Calu3 (cell line): Measurements from ENCODE around the gene TMEM151B. TPM values are rescaled to one million over a fixed set of nuclear protein-coding genes. Genes with fewer than 3 reads are reported as not detected.

Experiments
- BruUV-seq: library from RNA; stranded (reverse); fragments of 400-500 nt; replicated peaks from 2 replicates; lab custom pipeline; 2021; lab: Mats Ljungman, UMichigan
- CTCF ChIA-PET: fragments of 300-600 bp; sonication (Branson Sonifier 250); formaldehyde crosslinking; loops from one replicate; lab custom pipeline; 2022; ENCODE audit warnings: antibody characterized with exemption; lab: Charles Lee
- DNase-seq: peaks from one replicate; pipeline ENCODE4 v3.0.0; 2022
- H3K27ac Mint-ChIP-seq: one replicate; pipeline ENCODE4 v1.8.0; 2022; ENCODE audit warnings: mixed read lengths; ENCODE audit not compliant: unreplicated experiment
- H3K27me3 Mint-ChIP-seq: one replicate; pipeline ENCODE4 v1.8.0; 2022; ENCODE audit warnings: mixed read lengths; ENCODE audit not compliant: unreplicated experiment
- H3K36me3 Mint-ChIP-seq: one replicate; pipeline ENCODE4 v1.8.0; 2022; ENCODE audit warnings: mild to moderate bottlenecking, moderate library complexity, mixed read lengths; ENCODE audit not compliant: insufficient read depth, unreplicated experiment
- H3K4me1 Mint-ChIP-seq: one replicate; pipeline ENCODE4 v1.8.0; 2022; ENCODE audit warnings: mild to moderate bottlenecking, low read depth, mixed read lengths; ENCODE audit not compliant: unreplicated experiment
- H3K4me3 Mint-ChIP-seq: one replicate; pipeline ENCODE4 v1.8.0; 2022; ENCODE audit warnings: mild to moderate bottlenecking, low read depth, moderate library complexity, mixed read lengths; ENCODE audit not compliant: unreplicated experiment
- H3K9me3 Mint-ChIP-seq: one replicate; pipeline ENCODE4 v1.8.0; 2022; ENCODE audit warnings: low read depth, mixed read lengths; ENCODE audit not compliant: unreplicated experiment
- CTCF ChIP-seq: fragments of 200-600 bp; IDR thresholded peaks from one replicate; pipeline ENCODE4 v1.8.0; 2022; ENCODE audit warnings: antibody characterized with exemption; ENCODE audit not compliant: unreplicated experiment
- intact Hi-C: fragments of 100-400 bp; cut with micrococcal nuclease; formaldehyde crosslinking; loops from one replicate; pipeline ENCODE4 v1.10.0; 2022; ENCODE audit not compliant: unreplicated experiment
- total RNA-seq: library from RNA; stranded (reverse); gene quantifications from 2 replicates; pipeline ENCODE4 v1.2.3, GENCODE V29; 2022

TMEM151B gene
- total RNA-seq, 1 experiment from 2014 or later, result not detected

- intact Hi-C loops, result no loop called here
- H3K9me3 Mint-ChIP-seq, result no peaks in the 10 kb centered on the region
- CTCF ChIA-PET, result interaction anchor here (1.1 to 2.0 kb wide), 3 partner anchors 9 to 137 kb away, joined by 7 to 12 read pairs (median 10); no protein-coding TSS in a partner anchor
- no peak for TF ChIP-seq CTCF
- no peak for DNase-seq
- no peak overlapping the region for H3K4me3 Mint-ChIP-seq
- H3K36me3 Mint-ChIP-seq, result peaks cover 60% of the 10 kb centered on the region
- BruUV-seq, result no TSS peak
- no peaks in the 10 kb centered on the region for H3K27me3 Mint-ChIP-seq
- peaks cover 30% of the 10 kb centered on the region for H3K4me1 Mint-ChIP-seq
- no peak overlapping the region for H3K27ac Mint-ChIP-seq
These were observed 36.6 kb upstream of the TMEM151B start for GRCh38 chr6:44233567-44234100.

GRCh38 chr6:44234101-44235025 lies 35.9 kb upstream of the TMEM151B start:
- H3K27me3 Mint-ChIP-seq, result no peaks in the 10 kb centered on the region
- no peak overlapping the region for H3K4me3 Mint-ChIP-seq
- H3K27ac Mint-ChIP-seq, result no peak overlapping the region
- peak; percentile 91 for TF ChIP-seq CTCF
- CTCF ChIA-PET, result interaction anchor here (0.6 to 2.0 kb wide), 6 partner anchors 10 to 540 kb away, joined by 3 to 12 read pairs (median 6); no protein-coding TSS in a partner anchor
- H3K9me3 Mint-ChIP-seq, result no peaks in the 10 kb centered on the region
- H3K36me3 Mint-ChIP-seq, result peaks cover 57% of the 10 kb centered on the region
- no TSS peak for BruUV-seq
- peaks cover 38% of the 10 kb centered on the region for H3K4me1 Mint-ChIP-seq
- intact Hi-C loops, result loop anchor here (5.0 kb wide), 1 partner anchor 137 kb away; no protein-coding TSS in a partner anchor
- peak; percentile 75 for DNase-seq

- TF ChIP-seq CTCF, result peak; percentile 4
- H3K9me3 Mint-ChIP-seq, result no peaks in the 10 kb centered on the region
- BruUV-seq, result no TSS peak
- peaks cover 41% of the 10 kb centered on the region for H3K4me1 Mint-ChIP-seq
- CTCF ChIA-PET, result interaction anchor here (0.9 to 2.0 kb wide), 3 partner anchors 11 to 139 kb away, joined by 3 to 12 read pairs (median 10); no protein-coding TSS in a partner anchor
- no peak for DNase-seq
- H3K4me3 Mint-ChIP-seq, result no peak overlapping the region
- H3K36me3 Mint-ChIP-seq, result peaks cover 54% of the 10 kb centered on the region
- intact Hi-C loops, result loop anchor here (5.0 kb wide), 1 partner anchor 138 kb away; no protein-coding TSS in a partner anchor
- no peaks in the 10 kb centered on the region for H3K27me3 Mint-ChIP-seq
- no peak overlapping the region for H3K27ac Mint-ChIP-seq
These were observed 35.0 kb upstream of the TMEM151B start for GRCh38 chr6:44235269-44235668.

- no peak overlapping the region for H3K4me3 Mint-ChIP-seq
- intact Hi-C loops, result loop anchor here (5.0 kb wide), 1 partner anchor 139 kb away; no protein-coding TSS in a partner anchor
- BruUV-seq, result no TSS peak
These were observed 34.2 kb upstream of the TMEM151B start for GRCh38 chr6:44235891-44236516.

More at GRCh38 chr6:44235891-44236516, 34.2 kb upstream of the TMEM151B start:
- TF ChIP-seq CTCF, result no peak
- DNase-seq, result no peak
- Mint-ChIP-seq H3K27me3 (no peaks in the 10 kb centered on the region), H3K27ac (no peak overlapping the region), H3K4me1 (peaks cover 41% of the 10 kb centered on the region), H3K36me3 (peaks cover 50% of the 10 kb centered on the region), H3K9me3 (no peaks in the 10 kb centered on the region)
- CTCF ChIA-PET, result interaction anchor here (2.0 kb wide), 1 partner anchor 140 kb away, joined by 10 read pairs; no protein-coding TSS in a partner anchor
